K562 (cell line): ENCODE results near the gene AIFM3.

Experiments used
- EP300 ChIP-seq: IDR thresholded peaks from 2 replicates; pipeline ENCODE4 v1.6.1; 2012; ENCODE audit warnings: low read length, improper control_type of control experiment
- RAD21 ChIP-seq, 2 experiments: fragments of 250-450 bp in 1 of 2; fragments of 450-650 bp in 1 of 2; sonication (Bioruptor Pico) in 1 of 2; formaldehyde crosslinking in 1 of 2; IDR thresholded peaks in 1 of 2; conservative IDR thresholded peaks in 1 of 2; 2 replicates each; pipeline versions ENCODE4 v1.4.0 to v1.8.0; 2020 to 2022; ENCODE audit warnings: mild to moderate bottlenecking in 2 of 2, moderate library complexity in 1 of 2
- TF ChIP-seq, protein P1 (sequence below): sonication (generic); formaldehyde crosslinking; IDR thresholded peaks from 2 replicates; pipeline ENCODE4 v1.8.1; 2022; ENCODE audit warnings: missing genetic modification reagents

DNA sequence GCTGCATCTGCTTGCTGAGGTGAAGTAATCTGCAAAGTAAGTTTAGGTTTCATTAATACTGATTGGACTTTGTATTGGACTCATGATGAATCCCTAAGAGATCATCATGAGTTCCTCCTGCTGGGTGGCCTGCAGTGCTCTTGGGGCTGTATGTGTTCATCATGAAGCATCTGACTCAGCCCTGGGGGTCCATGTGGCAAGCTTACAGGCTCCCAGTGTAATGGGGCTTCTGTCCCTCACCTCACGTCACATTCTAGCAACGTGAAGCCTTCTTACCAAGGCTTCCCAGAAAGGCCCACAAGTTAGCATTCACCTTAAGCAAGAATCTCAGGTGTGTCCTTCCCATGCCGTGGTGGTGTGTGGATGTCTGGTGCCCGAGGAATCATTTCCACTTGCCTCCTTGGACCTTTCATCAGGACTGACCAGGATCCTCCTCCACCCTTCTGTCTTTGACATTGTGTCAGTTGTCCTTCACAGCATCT is 26.1 kb upstream of the AIFM3 start:
- TF ChIP-seq RAD21 (CRISPR knock-in tag; conservative IDR thresholded peaks at IDR 0.05 in 1 of 2, IDR thresholded peaks at IDR 0.05 in 1 of 2) (no peak), EP300 (no peak)
- TF ChIP-seq, protein P1, sequence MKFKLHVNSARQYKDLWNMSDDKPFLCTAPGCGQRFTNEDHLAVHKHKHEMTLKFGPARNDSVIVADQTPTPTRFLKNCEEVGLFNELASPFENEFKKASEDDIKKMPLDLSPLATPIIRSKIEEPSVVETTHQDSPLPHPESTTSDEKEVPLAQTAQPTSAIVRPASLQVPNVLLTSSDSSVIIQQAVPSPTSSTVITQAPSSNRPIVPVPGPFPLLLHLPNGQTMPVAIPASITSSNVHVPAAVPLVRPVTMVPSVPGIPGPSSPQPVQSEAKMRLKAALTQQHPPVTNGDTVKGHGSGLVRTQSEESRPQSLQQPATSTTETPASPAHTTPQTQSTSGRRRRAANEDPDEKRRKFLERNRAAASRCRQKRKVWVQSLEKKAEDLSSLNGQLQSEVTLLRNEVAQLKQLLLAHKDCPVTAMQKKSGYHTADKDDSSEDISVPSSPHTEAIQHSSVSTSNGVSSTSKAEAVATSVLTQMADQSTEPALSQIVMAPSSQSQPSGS (CRISPR knock-in tag) = no peak
